ENCODE data around the gene STAT5A. TPM values are rescaled to one million over a fixed set of nuclear protein-coding genes. Genes with fewer than 3 reads are reported as not detected.

STAT5A gene
- total and polyA plus RNA-seq, 2 experiments from 2014 or later, result 2.3 to 18.1 TPM

GRCh38 chr17:42290577-42290976, 2.3 kb downstream of the STAT5A start:
- TF ChIP-seq, protein P1, sequence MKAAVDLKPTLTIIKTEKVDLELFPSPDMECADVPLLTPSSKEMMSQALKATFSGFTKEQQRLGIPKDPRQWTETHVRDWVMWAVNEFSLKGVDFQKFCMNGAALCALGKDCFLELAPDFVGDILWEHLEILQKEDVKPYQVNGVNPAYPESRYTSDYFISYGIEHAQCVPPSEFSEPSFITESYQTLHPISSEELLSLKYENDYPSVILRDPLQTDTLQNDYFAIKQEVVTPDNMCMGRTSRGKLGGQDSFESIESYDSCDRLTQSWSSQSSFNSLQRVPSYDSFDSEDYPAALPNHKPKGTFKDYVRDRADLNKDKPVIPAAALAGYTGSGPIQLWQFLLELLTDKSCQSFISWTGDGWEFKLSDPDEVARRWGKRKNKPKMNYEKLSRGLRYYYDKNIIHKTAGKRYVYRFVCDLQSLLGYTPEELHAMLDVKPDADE (IDR thresholded peaks at IDR 0.05), result no peak
- TF ChIP-seq ZNF462 (CRISPR knock-in tag; IDR thresholded peaks at IDR 0.05) (no peak), POLR2AphosphoS5 (IDR thresholded peaks at IDR 0.05; ENCODE audit: low read depth) (no peak)
- no peak overlapping the region for H3K4me3 ChIP-seq
- no peak overlapping the region for H3K27ac ChIP-seq (ENCODE audit: low read depth)
- H3K27me3 ChIP-seq (ENCODE audit: insufficient read depth), result peaks cover 42% of the 10 kb centered on the region
- peaks cover 9% of the 10 kb centered on the region; the same call in 1 of the 2 replicates for H3F3A ChIP-seq (replicated peaks; ENCODE audit: low read depth)
- no peak overlapping the region for H2AFZ ChIP-seq
- Mint-ChIP-seq H3K9me3 (no peaks in the 10 kb centered on the region), H3K27me3 (ENCODE audit: insufficient read depth, low read depth, poor library complexity) (peaks cover 30% of the 10 kb centered on the region), H3K36me3 (ENCODE audit: low read depth) (no peaks in the 10 kb centered on the region), H3K4me1 (peaks cover 13% of the 10 kb centered on the region), H3K27ac (no peak overlapping the region), H3K4me3 (no peak overlapping the region; the same call in 2 of the 3 replicates)
- ATAC-seq, result no peak
- no peak overlapping the region for H3K4me2 ChIP-seq
- no peaks in the 10 kb centered on the region for H3K9me2 ChIP-seq (ENCODE audit: insufficient read depth)
- no peak for DNase-seq (ENCODE audit: low spot score)
- H3K79me2 ChIP-seq (replicated peaks; ENCODE audit: insufficient read depth), result no peaks in the 10 kb centered on the region
- H4K20me1 ChIP-seq (replicated peaks; ENCODE audit: insufficient read depth), result no peaks in the 10 kb centered on the region
- H3K36me3 ChIP-seq (ENCODE audit: insufficient read depth), result no peaks in the 10 kb centered on the region
- H3K4me1 ChIP-seq (ENCODE audit: insufficient read depth), result peaks cover 11% of the 10 kb centered on the region

- Histone ChIP-seq H2AFZ (no peak overlapping the region), H3K4me2 (no peak overlapping the region), H3K9me2 (ENCODE audit: insufficient read depth) (no peaks in the 10 kb centered on the region), H3K27ac (ENCODE audit: low read depth) (no peak overlapping the region), H3K79me2 (replicated peaks; ENCODE audit: insufficient read depth) (no peaks in the 10 kb centered on the region), H3F3A (replicated peaks; ENCODE audit: low read depth) (peaks cover 9% of the 10 kb centered on the region; the same call in 1 of the 2 replicates), H3K4me3 (no peak overlapping the region), H3K4me1 (ENCODE audit: insufficient read depth) (peaks cover 11% of the 10 kb centered on the region), H3K27me3 (ENCODE audit: insufficient read depth) (peaks cover 42% of the 10 kb centered on the region), H3K36me3 (ENCODE audit: insufficient read depth) (no peaks in the 10 kb centered on the region; the same call in 1 of the 2 replicates), H4K20me1 (replicated peaks; ENCODE audit: insufficient read depth) (no peaks in the 10 kb centered on the region)
- H3K27me3 Mint-ChIP-seq (ENCODE audit: insufficient read depth, low read depth, poor library complexity), result peaks cover 29% of the 10 kb centered on the region
- no peak overlapping the region for H3K4me3 Mint-ChIP-seq
- peaks cover 13% of the 10 kb centered on the region for H3K4me1 Mint-ChIP-seq
- no peaks in the 10 kb centered on the region for H3K9me3 Mint-ChIP-seq
- DNase-seq (ENCODE audit: low spot score) (no peak), ATAC-seq (no peak)
- H3K27ac Mint-ChIP-seq, result no peak overlapping the region
- H3K36me3 Mint-ChIP-seq (ENCODE audit: low read depth), result no peaks in the 10 kb centered on the region
- TF ChIP-seq, protein P1 (IDR thresholded peaks at IDR 0.05), result no peak
- TF ChIP-seq ZNF114 (CRISPR knock-in tag; IDR thresholded peaks at IDR 0.05), result no peak
- TF ChIP-seq NANOG (IDR thresholded peaks at IDR 0.05; ENCODE audit: borderline replicate concordance), result no peak
- TF ChIP-seq STAT1 (IDR thresholded peaks at IDR 0.05; ENCODE audit: unreplicated experiment), result no peak
- TF ChIP-seq CREB1 (CRISPR knock-in tag; IDR thresholded peaks at IDR 0.05; ENCODE audit: low read depth), result no peak
Measured at GRCh38 chr17:42291129-42291528, 2.8 kb downstream of the STAT5A start.

All from GM23338 (cell line).